Activated CD4-positive, alpha-beta T cell treated with anti-CD3 and anti-CD28 coated beads, Interleukin-2, amount 10 ng/mL, durations not matched to agents 7 days and 5 days (primary cell): ENCODE data around the gene DTWD2. TPM values are rescaled to one million over a fixed set of nuclear protein-coding genes. Genes with fewer than 3 reads are reported as not detected.
A peak's percentile ranks its signal among the peaks of the same experiment; 100 is the strongest.
"Not testable (repeated sequence)": the region's sequence is repeated elsewhere in the genome, so short reads cannot be mapped to it uniquely, and the experiment has no call there.

Experiments
- CTCF ChIA-PET: fragments of 350-600 bp; sonication (Branson Sonifier 250); formaldehyde crosslinking; loops from one replicate; lab custom pipeline; 2021; ENCODE audit warnings: antibody characterized with exemption; lab: Charles Lee
- POLR2A ChIA-PET: fragments of 350-600 bp; sonication (Branson Sonifier 250); formaldehyde crosslinking; loops from one replicate; lab custom pipeline; 2021; ENCODE audit warnings: antibody characterized with exemption; lab: Charles Lee
- DNase-seq: peaks from one replicate; pipeline ENCODE4 v3.0.0-alpha.2; 2020
- H3K27ac Mint-ChIP-seq: one replicate; pipeline ENCODE4 v1.8.0; 2021; ENCODE audit warnings: mild to moderate bottlenecking, moderate library complexity, mixed read lengths
- H3K27me3 Mint-ChIP-seq: one replicate; pipeline ENCODE4 v1.8.0; 2021; ENCODE audit warnings: mixed read lengths
- H3K36me3 Mint-ChIP-seq: one replicate; pipeline ENCODE4 v1.8.0; 2021; ENCODE audit warnings: low read depth, mixed read lengths
- H3K4me1 Mint-ChIP-seq: one replicate; pipeline ENCODE4 v1.8.0; 2021; ENCODE audit warnings: mixed read lengths
- H3K4me3 Mint-ChIP-seq: one replicate; pipeline ENCODE4 v1.8.0; 2021; ENCODE audit warnings: mild to moderate bottlenecking, moderate library complexity, mixed read lengths
- H3K9me3 Mint-ChIP-seq: one replicate; pipeline ENCODE4 v1.8.0; 2021; ENCODE audit warnings: mixed read lengths
- total RNA-seq, 2 experiments: library from RNA; stranded (reverse); gene quantifications; one replicate each; pipeline ENCODE4 v1.2.3, GENCODE V29; 2021

Gene DTWD2
- total RNA-seq, 2 experiments from 2014 or later = 1.4 to 2.0 TPM

DNA sequence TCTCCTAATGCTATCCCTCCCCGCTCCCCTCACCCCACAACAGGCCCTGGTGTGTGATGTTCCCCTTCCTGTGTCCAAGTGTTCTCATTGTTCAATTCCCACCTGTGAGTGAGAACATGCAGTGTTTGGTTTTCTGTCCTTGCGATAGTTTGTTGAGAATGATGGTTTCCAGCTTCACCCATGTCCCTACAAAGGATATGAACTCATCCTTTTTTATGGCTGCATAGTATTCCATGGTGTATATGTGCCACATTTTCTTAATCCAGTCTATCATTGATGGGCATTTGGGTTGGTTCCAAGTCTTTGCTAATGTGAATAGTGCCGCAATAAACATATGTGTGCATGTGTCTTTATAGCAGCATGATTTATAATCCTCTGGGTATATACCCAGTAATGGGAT is 3.7 kb upstream of the DTWD2 start:
- H3K27me3 Mint-ChIP-seq, POLR2A ChIA-PET, H3K4me3 Mint-ChIP-seq, DNase-seq, CTCF ChIA-PET, H3K27ac Mint-ChIP-seq, H3K36me3 Mint-ChIP-seq: not testable (repeated sequence)
- Mint-ChIP-seq H3K9me3 (peaks cover 18% of the 10 kb centered on the region), H3K4me1 (peaks cover 16% of the 10 kb centered on the region)

DNA sequence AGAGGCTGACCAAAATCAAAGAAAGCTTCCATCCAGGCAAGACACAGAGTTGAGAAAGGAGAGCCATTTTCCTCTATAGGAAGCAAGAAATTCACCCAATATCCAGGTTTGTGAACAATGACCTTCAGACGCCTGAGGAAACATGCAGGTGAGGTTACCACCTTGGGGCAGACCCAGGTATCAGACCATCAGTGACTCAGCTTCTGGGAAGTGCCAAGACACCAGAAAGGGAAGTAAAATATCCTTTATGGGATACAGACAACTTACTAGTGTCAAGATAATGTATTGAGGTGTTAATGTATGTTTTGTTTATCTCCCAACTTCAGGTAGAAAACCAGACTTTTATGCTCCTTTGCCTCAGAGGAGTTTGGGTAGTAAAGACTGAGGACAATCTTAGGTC is 2.2 kb upstream of the DTWD2 start:
- peaks cover 18% of the 10 kb centered on the region for H3K4me1 Mint-ChIP-seq
- no peak overlapping the region for H3K4me3 Mint-ChIP-seq
- DNase-seq = no peak
- H3K27ac Mint-ChIP-seq = no peak overlapping the region
- no peaks in the 10 kb centered on the region for H3K36me3 Mint-ChIP-seq
- POLR2A ChIA-PET = no interaction called here
- H3K27me3 Mint-ChIP-seq = no peaks in the 10 kb centered on the region
- peaks cover 8% of the 10 kb centered on the region for H3K9me3 Mint-ChIP-seq
- CTCF ChIA-PET = interaction anchor here (1.0 to 4.0 kb wide), 3 partner anchors 15 to 421 kb away, joined by 3 to 54 read pairs (median 3); no protein-coding TSS in a partner anchor

DNA sequence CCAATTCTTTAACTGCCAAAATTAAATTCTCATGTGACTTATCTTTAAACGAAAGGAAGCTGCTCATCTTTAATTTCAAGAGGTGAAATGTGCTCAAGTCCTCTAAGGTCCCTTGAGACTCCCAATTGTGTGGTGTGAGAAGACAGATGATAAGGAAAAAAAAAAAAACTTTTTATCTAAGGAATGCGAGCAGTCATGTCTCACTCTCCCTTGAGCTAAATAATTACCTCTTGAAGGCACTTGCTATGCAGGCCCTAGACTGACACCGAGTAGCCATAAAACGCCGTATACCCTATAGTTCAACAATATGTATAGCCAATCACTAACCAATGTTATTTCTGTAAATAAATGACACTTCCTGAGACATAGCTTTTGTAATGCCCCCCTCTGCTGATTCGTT is 1.5 kb upstream of the DTWD2 start:
- no peaks in the 10 kb centered on the region for H3K27me3 Mint-ChIP-seq
- no peak overlapping the region for H3K27ac Mint-ChIP-seq
- H3K4me1 Mint-ChIP-seq = peaks cover 18% of the 10 kb centered on the region
- CTCF ChIA-PET = interaction anchor here (0.6 to 4.0 kb wide), 7 partner anchors 8 to 432 kb away, joined by 3 to 54 read pairs (median 4); no protein-coding TSS in a partner anchor
- POLR2A ChIA-PET = no interaction called here
- no peak overlapping the region for H3K4me3 Mint-ChIP-seq
- DNase-seq = no peak
- H3K36me3 Mint-ChIP-seq = no peaks in the 10 kb centered on the region
- H3K9me3 Mint-ChIP-seq = peaks cover 2% of the 10 kb centered on the region

DNA sequence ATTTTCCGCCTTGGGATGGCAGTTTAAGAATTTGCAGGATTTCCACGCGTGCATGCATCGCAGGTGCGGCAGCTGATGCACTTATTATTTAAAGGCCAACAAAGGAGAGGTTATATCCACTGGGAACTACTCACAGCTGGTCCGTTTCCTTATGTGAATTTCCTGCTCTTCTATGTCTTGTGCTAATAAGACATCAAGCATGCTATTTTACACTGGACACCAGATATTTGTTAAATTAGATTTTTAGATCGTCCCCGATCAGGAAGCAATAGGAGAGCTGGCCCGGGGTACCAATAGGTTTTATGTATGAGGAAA is 476 bp upstream of the DTWD2 start:
- DNase-seq = no peak
- H3K9me3 Mint-ChIP-seq = peaks cover 2% of the 10 kb centered on the region
- POLR2A ChIA-PET = no interaction called here
- peaks cover 18% of the 10 kb centered on the region for H3K4me1 Mint-ChIP-seq
- CTCF ChIA-PET = interaction anchor here (0.7 to 4.0 kb wide), 31 partner anchors 9 to 759 kb away, joined by 3 to 54 read pairs (median 4); partner anchors contain the start of gene HSD17B4
- H3K27ac Mint-ChIP-seq = no peak overlapping the region
- peak overlapping the region; percentile 72 for H3K4me3 Mint-ChIP-seq
- no peaks in the 10 kb centered on the region for H3K36me3 Mint-ChIP-seq
- H3K27me3 Mint-ChIP-seq = no peaks in the 10 kb centered on the region

DNA sequence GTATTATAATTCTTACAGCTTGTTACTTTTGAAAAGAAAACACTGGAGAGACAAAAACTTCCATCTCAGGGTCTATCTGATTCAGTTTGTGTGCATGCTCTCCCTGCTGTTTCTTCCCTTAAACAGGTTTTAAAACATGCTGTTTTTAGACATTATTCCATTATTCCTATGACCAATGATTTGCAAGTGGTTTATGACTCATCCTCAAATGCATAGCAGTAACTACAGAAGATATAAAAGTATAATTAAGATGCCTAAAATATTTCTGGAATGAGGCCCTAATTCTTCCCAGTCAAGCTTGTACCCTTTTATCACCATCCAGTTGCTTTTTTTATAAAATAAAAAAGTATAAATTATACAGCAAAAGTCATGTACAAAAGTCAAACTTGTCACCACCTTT is 3.7 kb downstream of the DTWD2 start:
- Mint-ChIP-seq H3K4me1 (peaks cover 18% of the 10 kb centered on the region), H3K4me3 (no peak overlapping the region), H3K36me3 (no peaks in the 10 kb centered on the region), H3K27ac (no peak overlapping the region), H3K27me3 (no peaks in the 10 kb centered on the region), H3K9me3 (no peaks in the 10 kb centered on the region)
- ChIA-PET CTCF (no interaction called here), POLR2A (interaction anchor here (0.6 kb wide), 1 partner anchor 385 kb away, joined by 3 read pairs; no protein-coding TSS in a partner anchor)
- DNase-seq = no peak

DNA sequence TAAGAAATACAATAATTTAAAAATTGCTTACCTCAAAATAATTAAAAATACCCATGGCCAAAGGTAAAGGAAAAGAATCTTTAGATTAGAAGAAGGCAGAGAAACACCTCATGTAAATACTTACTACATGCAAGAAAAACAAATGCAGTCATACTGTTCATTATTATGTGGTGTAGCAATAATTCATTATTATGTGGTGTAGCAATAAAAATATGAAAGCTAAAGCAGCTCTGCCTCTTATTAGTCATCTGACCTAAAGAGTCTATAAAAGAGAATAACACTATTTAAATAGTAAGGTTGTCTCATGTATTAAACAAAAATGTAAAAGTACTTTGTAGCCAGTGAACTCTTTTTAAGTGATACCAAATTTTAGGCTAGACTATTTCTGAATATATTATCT is 6.6 kb downstream of the DTWD2 start:
- ChIA-PET CTCF (no interaction called here), POLR2A (no interaction called here)
- Mint-ChIP-seq H3K9me3 (peaks cover 4% of the 10 kb centered on the region), H3K27ac (no peak overlapping the region), H3K36me3 (no peaks in the 10 kb centered on the region), H3K27me3 (no peaks in the 10 kb centered on the region), H3K4me1 (no peaks in the 10 kb centered on the region), H3K4me3 (no peak overlapping the region)
- no peak for DNase-seq

DNA sequence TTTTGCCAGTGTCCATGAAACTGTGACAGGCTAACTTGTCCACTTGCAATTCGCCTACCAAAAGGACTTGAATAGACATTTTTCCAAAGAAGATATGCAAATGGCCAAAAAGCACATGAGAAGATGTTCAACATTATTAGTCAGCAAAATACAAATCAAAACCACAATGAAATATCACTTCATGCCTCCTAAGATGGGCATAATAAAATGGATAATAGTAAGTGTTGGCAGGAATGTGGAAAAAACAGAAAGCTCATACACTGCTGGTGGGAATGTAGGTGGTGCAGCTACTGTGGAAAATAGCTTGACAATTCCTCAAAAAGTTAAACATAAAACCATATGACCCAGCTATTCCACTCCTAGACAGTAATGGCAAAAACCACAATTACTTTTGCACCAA is 7.9 kb downstream of the DTWD2 start:
- no peaks in the 10 kb centered on the region for H3K27me3 Mint-ChIP-seq
- DNase-seq = no peak
- CTCF ChIA-PET = interaction anchor here (1.1 kb wide), 1 partner anchor 8 kb away, joined by 5 read pairs; the partner anchor contains the start of gene DTWD2
- no peaks in the 10 kb centered on the region for H3K36me3 Mint-ChIP-seq
- no peak overlapping the region for H3K27ac Mint-ChIP-seq
- H3K4me3 Mint-ChIP-seq = no peak overlapping the region
- POLR2A ChIA-PET = interaction anchor here (0.8 kb wide), 1 partner anchor 247 kb away, joined by 3 read pairs; no protein-coding TSS in a partner anchor
- no peaks in the 10 kb centered on the region for H3K4me1 Mint-ChIP-seq
- H3K9me3 Mint-ChIP-seq = peaks cover 14% of the 10 kb centered on the region

DNA sequence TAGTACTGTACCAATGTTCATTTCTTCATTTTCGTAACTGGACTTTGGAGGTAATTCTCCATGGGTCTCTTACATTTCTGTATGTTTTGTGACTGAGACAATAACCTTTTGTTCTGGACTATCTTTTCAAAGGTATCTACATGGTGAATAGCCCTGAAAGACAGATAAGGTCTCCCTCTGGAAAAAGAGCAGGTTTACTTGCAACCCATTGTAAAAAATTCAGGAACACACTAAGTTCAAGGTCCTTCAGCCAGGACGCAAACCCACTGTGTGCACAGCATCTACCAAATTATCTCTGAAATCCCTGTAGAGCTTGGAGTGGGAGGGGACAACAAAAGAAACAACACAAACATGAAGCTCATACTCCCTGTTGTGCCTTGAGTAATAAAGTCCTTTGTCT is 8.3 kb downstream of the DTWD2 start:
- CTCF ChIA-PET = interaction anchor here (1.1 kb wide), 1 partner anchor 8 kb away, joined by 5 read pairs; the partner anchor contains the start of gene DTWD2
- Mint-ChIP-seq H3K27me3 (no peaks in the 10 kb centered on the region), H3K4me3 (no peak overlapping the region)

DNA sequence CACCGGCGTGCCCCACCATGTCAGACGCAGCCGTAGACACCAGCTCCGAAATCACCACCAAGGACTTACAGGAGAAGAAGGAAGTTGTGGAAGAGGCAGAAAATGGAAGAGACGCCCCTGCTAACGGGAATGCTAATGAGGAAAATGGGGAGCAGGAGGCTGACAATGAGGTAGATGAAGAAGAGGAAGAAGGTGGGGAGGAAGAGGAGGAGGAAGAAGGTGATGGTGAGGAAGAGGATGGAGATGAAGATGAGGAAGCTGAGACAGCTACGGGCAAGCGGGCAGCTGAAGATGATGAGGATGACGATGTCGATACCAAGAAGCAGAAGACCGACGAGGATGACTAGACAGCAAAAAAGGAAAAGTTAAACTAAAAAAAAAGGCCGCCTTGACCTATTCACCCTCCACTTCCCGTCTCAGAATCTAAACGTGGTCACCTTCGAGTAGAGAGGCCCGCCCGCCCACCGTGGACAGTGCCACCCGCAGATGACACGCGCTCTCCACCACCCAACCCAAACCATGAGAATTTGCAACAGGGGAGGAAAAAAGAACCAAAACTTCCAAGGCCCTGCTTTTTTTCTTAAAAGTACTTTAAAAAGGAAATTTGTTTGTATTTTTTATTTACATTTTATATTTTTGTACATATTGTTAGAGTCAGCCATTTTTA is 14.4 kb downstream of the DTWD2 start:
- POLR2A ChIA-PET, H3K4me1 Mint-ChIP-seq, DNase-seq, H3K4me3 Mint-ChIP-seq, CTCF ChIA-PET, H3K27me3 Mint-ChIP-seq, H3K36me3 Mint-ChIP-seq: not testable (repeated sequence)
- H3K9me3 Mint-ChIP-seq = peaks cover 17% of the 10 kb centered on the region
- H3K27ac Mint-ChIP-seq = peak overlapping the region; percentile 21

More for the DNA sequence above, 8.3 kb downstream of the DTWD2 start:
- Mint-ChIP-seq H3K4me1 (no peaks in the 10 kb centered on the region), H3K9me3 (peaks cover 14% of the 10 kb centered on the region), H3K36me3 (no peaks in the 10 kb centered on the region), H3K27ac (no peak overlapping the region)
- POLR2A ChIA-PET = interaction anchor here (0.8 kb wide), 1 partner anchor 247 kb away, joined by 3 read pairs; no protein-coding TSS in a partner anchor
- DNase-seq = no peak

DNA sequence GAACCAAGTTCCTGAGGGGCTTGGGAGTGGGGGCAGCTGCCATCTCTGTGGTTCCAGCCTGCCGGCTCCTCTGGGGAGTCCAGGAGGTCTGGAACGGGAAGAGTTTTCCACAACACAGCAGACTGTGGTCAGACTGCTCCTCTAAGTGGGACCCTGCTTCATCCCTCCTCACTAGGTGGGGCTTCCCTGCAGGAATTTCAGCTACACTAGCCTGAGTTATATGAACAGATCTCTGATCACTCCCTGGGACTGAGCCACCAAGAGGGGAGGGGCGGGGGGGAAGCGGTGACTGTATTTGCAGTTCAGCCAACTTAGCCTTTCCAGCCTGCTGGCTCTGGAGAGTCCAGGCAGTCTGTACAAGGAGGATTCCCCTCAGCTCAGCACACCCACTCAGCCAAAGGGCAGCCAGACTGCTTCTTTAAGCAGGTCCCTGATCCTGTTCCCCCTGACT is 19.4 kb downstream of the DTWD2 start:
- CTCF ChIA-PET = interaction anchor here (0.7 to 1.0 kb wide), 2 partner anchors 25 to 466 kb away, joined by 3 read pairs; no protein-coding TSS in a partner anchor
- no peaks in the 10 kb centered on the region for H3K4me1 Mint-ChIP-seq
- H3K27me3 Mint-ChIP-seq = no peaks in the 10 kb centered on the region
- no peak overlapping the region for H3K4me3 Mint-ChIP-seq
- no peak overlapping the region for H3K27ac Mint-ChIP-seq
- no peak for DNase-seq
- H3K9me3 Mint-ChIP-seq = peaks cover 3% of the 10 kb centered on the region
- POLR2A ChIA-PET = no interaction called here
- no peaks in the 10 kb centered on the region for H3K36me3 Mint-ChIP-seq

DNA sequence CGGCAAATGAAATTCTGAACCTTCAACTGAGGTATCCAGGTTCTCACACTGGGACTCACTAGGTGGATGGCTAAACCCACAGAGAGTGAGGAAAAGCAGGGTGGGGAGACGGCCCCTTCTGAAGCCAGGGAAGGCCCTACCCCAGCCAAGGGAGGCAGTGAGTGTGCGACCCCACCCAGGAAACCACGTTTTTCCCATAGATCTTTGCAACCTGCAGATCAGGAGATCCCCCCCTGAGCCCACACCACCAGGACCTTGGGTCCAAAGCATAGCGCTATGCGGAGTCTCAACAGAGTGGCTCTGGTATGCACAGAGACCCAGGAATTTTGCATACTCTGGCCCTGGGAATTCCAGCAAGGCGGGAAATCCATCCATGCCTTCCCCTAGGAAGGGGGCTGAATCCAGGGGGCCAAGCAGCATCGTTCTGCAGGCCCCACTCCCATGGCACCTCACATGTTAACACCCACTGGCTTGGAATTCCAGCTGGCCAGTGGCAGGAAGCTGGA is 19.9 kb downstream of the DTWD2 start:
- ChIA-PET POLR2A (no interaction called here), CTCF (interaction anchor here (0.7 kb wide), 1 partner anchor 25 kb away, joined by 3 read pairs; no protein-coding TSS in a partner anchor)
- no peaks in the 10 kb centered on the region for H3K4me1 Mint-ChIP-seq
- no peak for DNase-seq
- H3K27ac Mint-ChIP-seq = no peak overlapping the region
- no peaks in the 10 kb centered on the region for H3K9me3 Mint-ChIP-seq
- H3K36me3 Mint-ChIP-seq = no peaks in the 10 kb centered on the region
- no peaks in the 10 kb centered on the region for H3K27me3 Mint-ChIP-seq
- no peak overlapping the region for H3K4me3 Mint-ChIP-seq

DNA sequence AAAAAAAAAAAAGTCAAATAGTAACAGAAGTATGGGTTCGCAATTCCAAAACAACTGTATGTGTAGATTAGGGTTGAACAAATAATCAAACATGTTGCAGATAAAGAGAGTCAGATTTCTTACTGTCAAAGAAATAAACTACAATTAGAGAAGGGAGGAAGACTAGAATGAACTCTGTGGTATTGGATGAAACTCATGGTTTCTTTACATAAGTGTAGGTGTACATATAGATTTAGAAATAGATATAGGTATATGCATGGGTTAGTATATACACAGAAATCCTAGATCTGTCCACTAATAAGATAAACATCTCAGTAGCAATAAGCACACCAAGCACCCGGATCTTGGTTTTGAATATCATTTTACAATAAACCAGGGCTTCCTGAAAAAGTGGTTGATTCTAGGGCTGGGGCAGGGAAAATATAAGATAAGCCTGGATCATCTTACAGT is 21.3 kb downstream of the DTWD2 start:
- no peaks in the 10 kb centered on the region for H3K9me3 Mint-ChIP-seq
- H3K27ac Mint-ChIP-seq = no peak overlapping the region
- no peak overlapping the region for H3K4me3 Mint-ChIP-seq
- ChIA-PET POLR2A (no interaction called here), CTCF (no interaction called here)
- no peak for DNase-seq
- H3K4me1 Mint-ChIP-seq = no peaks in the 10 kb centered on the region
- H3K36me3 Mint-ChIP-seq = no peaks in the 10 kb centered on the region
- H3K27me3 Mint-ChIP-seq = no peaks in the 10 kb centered on the region

DNA sequence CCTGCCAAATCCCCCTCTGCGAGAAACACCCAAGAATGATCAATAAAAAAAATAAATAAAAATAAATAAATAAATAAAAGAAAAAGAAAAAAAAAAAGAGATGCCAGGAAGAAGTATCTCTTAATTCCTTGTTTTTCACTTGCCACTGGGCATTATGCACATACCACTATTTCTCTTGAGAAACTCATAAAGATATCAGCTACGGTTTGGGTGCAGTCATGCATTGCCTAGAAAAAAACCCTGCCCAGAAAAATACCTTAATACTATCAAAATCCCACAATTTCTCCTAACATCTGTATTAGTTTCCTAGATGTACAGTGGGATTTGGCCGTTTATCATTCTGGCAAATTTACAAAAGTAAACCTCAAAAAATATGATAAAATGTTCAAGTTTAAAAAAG is 22.5 kb downstream of the DTWD2 start:
- POLR2A ChIA-PET = no interaction called here
- H3K27me3 Mint-ChIP-seq = no peaks in the 10 kb centered on the region
- no peak overlapping the region for H3K27ac Mint-ChIP-seq
- no peak overlapping the region for H3K4me3 Mint-ChIP-seq
- no peaks in the 10 kb centered on the region for H3K9me3 Mint-ChIP-seq
- H3K4me1 Mint-ChIP-seq = no peaks in the 10 kb centered on the region
- no peaks in the 10 kb centered on the region for H3K36me3 Mint-ChIP-seq
- CTCF ChIA-PET = no interaction called here
- DNase-seq = no peak
